Thoracic aorta endothelial cell (primary cell): ENCODE data around the gene HMGN4. TPM values are rescaled to one million over a fixed set of nuclear protein-coding genes. Genes with fewer than 3 reads are reported as not detected.

Source experiments
- small RNA-seq: library from RNA; depleted of rRNA; stranded (forward); fragments of <200 nt; gene quantifications from one replicate; pipeline ENCODE3, GENCODE V24; 2012
- total RNA-seq: library from RNA; depleted of rRNA; stranded (reverse); fragments of >200 nt; gene quantifications from 2 replicates; pipeline ENCODE4 v1.2.3, GENCODE V29; 2012

HMGN4 gene
- 54.3 and 68.7 TPM in 2 replicates for total RNA-seq

GRCh38 chr6:26537846-26538571 is at the start of gene HMGN4:
Gene HMGN4 (plus strand): TSS chr6:26538366. CDS start chr6:26545207, 6,841 bp downstream.

GRCh38 chr6:26500102-26500501 is 38.1 kb upstream of the HMGN4 start, which contains the start of gene BTN1A1:
Gene BTN1A1 (plus strand): TSS chr6:26500303. CDS start chr6:26501287, 984 bp downstream.

Small RNAs within 50 kb of the gene (small RNA-seq; reads per million reads assigned to genes)
- gene RNU6-502P, result not detected

Other genes starting within 250 kb of the HMGN4 start
- 15.0 and 19.0 TPM in 2 replicates for gene BTN3A2, start 173.2 kb upstream of the HMGN4 start, total RNA-seq
- gene BTN2A2, start 155.3 kb upstream of the HMGN4 start, total RNA-seq, result 8.6 and 13.7 TPM in 2 replicates
- 11.5 and 12.2 TPM in 2 replicates for gene BTN3A1, start 136.1 kb upstream of the HMGN4 start, total RNA-seq
- 9.7 and 12.1 TPM in 2 replicates for gene BTN3A3, start 97.9 kb upstream of the HMGN4 start, total RNA-seq
- 11.3 and 12.3 TPM in 2 replicates for gene BTN2A1, start 80.4 kb upstream of the HMGN4 start, total RNA-seq
- not detected in 2 replicates for gene BTN1A1, start 38.1 kb upstream of the HMGN4 start, total RNA-seq
- gene ABT1, start 58.6 kb downstream of the HMGN4 start, total RNA-seq, result 16.4 and 18.2 TPM in 2 replicates
- gene ZNF322, start 121.4 kb downstream of the HMGN4 start, total RNA-seq, result 18.0 and 18.3 TPM in 2 replicates